Measurements from ENCODE around the gene PLXNA4. TPM values are rescaled to one million over a fixed set of nuclear protein-coding genes. Genes with fewer than 3 reads are reported as not detected.

PLXNA4 gene
- total RNA-seq, 2 experiments from 2014 or later = 1.2 to 1.4 TPM

DNA sequence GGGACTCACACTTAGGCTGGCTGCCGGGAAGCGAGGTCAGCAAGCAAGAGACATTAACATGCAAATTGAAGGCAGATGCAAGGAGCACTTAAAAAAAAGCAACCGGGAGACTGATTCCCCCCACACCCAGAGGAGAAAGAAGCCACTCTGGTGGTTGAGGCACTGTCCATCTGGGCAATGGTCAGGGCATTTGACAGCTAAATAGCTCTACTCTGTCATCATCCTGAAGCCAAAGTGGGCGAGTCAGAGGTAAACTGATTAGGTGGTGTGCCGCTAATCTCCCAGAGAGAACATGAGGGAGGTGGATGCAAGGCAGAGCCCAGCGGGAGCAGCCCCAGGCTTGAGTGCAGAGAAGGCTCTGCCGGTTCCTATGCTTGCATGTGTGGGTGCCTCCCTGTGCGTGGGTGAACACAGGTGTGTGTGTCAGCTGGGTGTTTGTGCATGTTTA is 100.6 kb downstream of the PLXNA4 start:
- CTCF ChIA-PET = interaction anchor here (1.2 kb wide), 2 partner anchors 35 to 105 kb away, joined by 3 read pairs; no protein-coding TSS in a partner anchor
- H3K9me3 Mint-ChIP-seq = no peaks in the 10 kb centered on the region
- no peaks in the 10 kb centered on the region for H3K36me3 Mint-ChIP-seq (ENCODE audit: low read depth)
- peaks cover 17% of the 10 kb centered on the region for H3K4me1 Mint-ChIP-seq
- H3K27me3 Mint-ChIP-seq = peaks cover 44% of the 10 kb centered on the region
- H3K4me3 Mint-ChIP-seq = no peak overlapping the region
- no peak overlapping the region for H3K27ac Mint-ChIP-seq
- DNase-seq = no peak
- POLR2A ChIA-PET = no interaction called here

DNA sequence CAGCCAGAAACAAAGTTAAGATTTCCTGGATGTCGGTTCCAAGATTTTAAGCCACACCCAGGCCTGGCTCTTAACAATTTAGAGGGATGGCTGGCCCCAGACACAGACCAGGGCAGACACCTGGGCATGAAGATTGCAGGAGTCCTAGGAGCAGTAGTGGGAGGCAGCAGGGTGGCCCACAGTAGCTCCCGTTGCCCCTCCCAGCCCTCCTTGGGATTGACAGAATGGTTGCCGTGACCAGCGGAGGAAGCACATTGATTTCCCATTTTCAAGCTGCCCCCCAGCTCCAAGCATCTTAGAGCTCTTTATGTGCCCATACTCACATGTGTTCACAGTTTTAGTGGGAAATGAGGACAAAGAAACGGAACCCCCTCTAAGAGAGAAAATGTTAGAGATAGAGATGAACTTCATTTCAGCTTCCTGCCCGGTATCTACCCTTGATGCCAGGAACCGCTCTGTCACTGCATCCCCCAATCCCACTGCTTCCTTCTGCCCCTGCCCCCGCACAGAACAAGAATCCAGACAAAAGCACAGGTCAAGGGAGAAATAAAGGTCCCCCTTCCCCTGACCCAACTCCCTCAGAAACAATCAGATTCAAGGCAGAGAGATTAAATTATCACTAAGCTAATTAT is 101.1 kb downstream of the PLXNA4 start:
- ChIA-PET POLR2A (no interaction called here), CTCF (interaction anchor here (1.2 kb wide), 1 partner anchor 106 kb away, joined by 3 read pairs; no protein-coding TSS in a partner anchor)
- DNase-seq = no peak
- Mint-ChIP-seq H3K27me3 (peaks cover 44% of the 10 kb centered on the region), H3K36me3 (ENCODE audit: low read depth) (no peaks in the 10 kb centered on the region), H3K27ac (no peak overlapping the region), H3K9me3 (no peaks in the 10 kb centered on the region), H3K4me3 (no peak overlapping the region), H3K4me1 (peaks cover 17% of the 10 kb centered on the region)

DNA sequence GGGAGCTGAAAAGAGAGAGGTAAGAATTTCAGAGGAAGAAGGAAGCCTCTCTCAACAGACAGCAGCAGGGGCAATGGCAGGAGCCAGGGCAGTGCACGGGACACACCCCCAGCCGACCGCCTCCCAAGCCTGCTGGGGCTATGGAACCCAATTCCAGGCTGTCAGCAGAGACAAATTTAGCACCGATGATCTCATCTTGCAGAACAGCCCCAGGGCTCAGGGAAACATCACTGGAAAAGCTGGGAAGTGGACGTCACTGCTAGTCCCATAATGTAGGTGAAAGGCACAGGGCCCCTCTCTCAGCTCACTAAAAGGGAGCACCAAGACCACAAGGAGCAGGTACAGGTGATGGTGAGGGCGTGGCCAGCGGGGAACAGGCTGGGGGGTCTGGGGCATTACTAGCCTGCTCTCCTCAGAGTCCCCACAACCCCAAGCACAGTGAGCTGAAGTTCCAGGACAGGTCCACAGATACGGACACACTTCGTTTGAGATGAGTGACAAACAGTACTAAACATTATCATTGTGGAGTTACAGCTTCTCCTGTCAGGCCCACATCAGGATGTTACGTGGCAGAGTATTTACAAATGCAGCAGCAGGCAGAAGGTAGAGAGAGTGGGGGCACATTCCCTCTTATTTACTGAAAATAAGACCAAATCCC is 103.7 kb downstream of the PLXNA4 start:
- CTCF ChIA-PET = no interaction called here
- Mint-ChIP-seq H3K27me3 (peaks cover 56% of the 10 kb centered on the region), H3K27ac (no peak overlapping the region)

DNA sequence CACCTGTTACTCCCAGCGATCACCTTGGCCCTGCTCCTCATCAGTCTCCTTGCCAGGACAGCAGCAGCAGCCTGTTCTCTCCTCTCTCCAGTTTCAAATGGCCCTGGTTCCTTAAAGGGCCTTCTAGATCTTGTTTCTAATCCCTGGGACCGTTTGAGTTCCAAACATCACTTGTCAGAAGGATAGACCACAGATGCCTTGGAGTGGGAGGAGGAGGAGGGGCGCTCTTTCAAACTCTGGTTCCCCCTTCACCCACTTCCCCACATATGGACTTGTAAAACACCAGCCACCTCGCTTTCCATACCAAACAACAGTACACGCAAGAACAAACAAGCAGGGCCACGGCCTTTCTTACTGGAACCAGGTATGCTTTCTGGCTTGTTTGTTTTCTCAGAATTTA is 104.8 kb downstream of the PLXNA4 start:
- ChIA-PET CTCF (no interaction called here), POLR2A (no interaction called here)
- peaks cover 17% of the 10 kb centered on the region for H3K4me1 Mint-ChIP-seq
- no peaks in the 10 kb centered on the region for H3K36me3 Mint-ChIP-seq (ENCODE audit: low read depth)
- no peaks in the 10 kb centered on the region for H3K9me3 Mint-ChIP-seq
- peak overlapping the region; percentile 4 for H3K27ac Mint-ChIP-seq
- H3K27me3 Mint-ChIP-seq = peaks cover 51% of the 10 kb centered on the region
- DNase-seq = no peak
- H3K4me3 Mint-ChIP-seq = no peak overlapping the region

More for the DNA sequence above, 103.7 kb downstream of the PLXNA4 start:
- POLR2A ChIA-PET = interaction anchor here (1.7 kb wide), 1 partner anchor 43 kb away, joined by 3 read pairs; no protein-coding TSS in a partner anchor
- Mint-ChIP-seq H3K4me1 (peaks cover 17% of the 10 kb centered on the region), H3K36me3 (ENCODE audit: low read depth) (no peaks in the 10 kb centered on the region), H3K4me3 (no peak overlapping the region), H3K9me3 (no peaks in the 10 kb centered on the region)
- no peak for DNase-seq

DNA sequence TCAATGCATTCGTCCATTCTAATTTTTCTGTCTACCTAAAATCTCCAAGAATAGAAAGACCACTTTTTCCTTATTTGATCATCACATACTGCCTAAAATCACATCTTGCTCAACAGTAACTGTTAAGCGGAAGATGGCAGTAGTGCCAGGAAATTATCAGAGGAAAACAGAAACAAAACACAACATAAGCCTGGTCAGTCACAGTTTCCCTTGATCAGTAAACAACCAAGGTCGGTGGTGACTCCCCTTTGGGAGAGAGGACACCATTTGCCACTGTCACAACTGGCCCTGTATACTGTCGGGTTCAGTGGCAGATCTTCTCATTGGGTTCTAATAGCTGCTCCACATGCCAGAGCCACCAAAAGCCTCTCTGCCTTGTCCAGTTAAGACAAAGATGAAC is 106.6 kb downstream of the PLXNA4 start:
- H3K4me3 Mint-ChIP-seq = no peak overlapping the region
- no peak overlapping the region for H3K27ac Mint-ChIP-seq
- no peak for DNase-seq
- ChIA-PET CTCF (no interaction called here), POLR2A (no interaction called here)
- no peaks in the 10 kb centered on the region for H3K36me3 Mint-ChIP-seq (ENCODE audit: low read depth)
- H3K9me3 Mint-ChIP-seq = no peaks in the 10 kb centered on the region
- peaks cover 14% of the 10 kb centered on the region for H3K4me1 Mint-ChIP-seq
- H3K27me3 Mint-ChIP-seq = peaks cover 42% of the 10 kb centered on the region

DNA sequence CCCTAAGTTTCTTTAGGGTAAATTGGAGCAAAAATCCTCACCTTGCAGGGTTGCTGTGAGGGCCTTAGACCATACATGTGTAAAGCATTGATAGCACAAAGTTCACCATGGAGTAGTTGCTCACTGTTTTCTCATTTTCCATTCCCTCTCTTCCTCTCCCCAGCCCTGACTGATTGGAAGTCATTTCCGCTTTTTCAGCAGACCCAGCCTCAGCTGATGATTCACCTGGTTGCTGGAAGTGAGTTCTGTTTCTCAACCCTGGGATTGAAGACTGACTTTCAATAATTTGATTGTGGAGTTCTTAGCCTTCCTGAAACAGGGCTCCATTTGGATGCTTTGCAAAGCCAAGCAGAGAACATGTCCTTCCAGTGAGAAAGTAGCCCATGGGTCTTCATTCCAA is 107.0 kb downstream of the PLXNA4 start:
- CTCF ChIA-PET = no interaction called here
- Mint-ChIP-seq H3K27me3 (peaks cover 38% of the 10 kb centered on the region), H3K9me3 (no peaks in the 10 kb centered on the region), H3K4me1 (peaks cover 10% of the 10 kb centered on the region), H3K4me3 (no peak overlapping the region), H3K36me3 (ENCODE audit: low read depth) (no peaks in the 10 kb centered on the region), H3K27ac (no peak overlapping the region)
- POLR2A ChIA-PET = no interaction called here
- DNase-seq = no peak

DNA sequence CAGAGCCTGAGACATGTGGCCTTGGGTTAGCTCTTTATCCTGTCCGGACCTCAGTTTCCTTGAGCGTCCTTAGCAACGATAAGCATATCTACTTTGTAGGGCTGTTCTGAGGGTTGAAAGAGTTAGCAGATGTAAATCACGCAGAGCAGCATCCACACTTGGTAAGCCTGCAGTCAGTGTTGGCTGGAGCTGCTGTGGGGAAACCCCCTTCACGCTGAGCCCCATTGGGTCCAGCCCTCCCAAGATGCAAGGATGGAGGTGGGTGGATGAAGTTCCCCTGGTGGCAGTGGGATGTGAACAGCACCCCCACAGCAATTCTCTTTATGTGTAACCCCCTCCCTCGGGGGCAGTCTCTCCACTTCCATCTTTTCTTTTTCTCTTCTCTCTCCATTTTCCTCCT is 109.9 kb downstream of the PLXNA4 start:
- no peak for DNase-seq
- H3K27me3 Mint-ChIP-seq = peaks cover 23% of the 10 kb centered on the region
- CTCF ChIA-PET = no interaction called here
- H3K4me1 Mint-ChIP-seq = peaks cover 12% of the 10 kb centered on the region
- H3K36me3 Mint-ChIP-seq (ENCODE audit: low read depth) = no peaks in the 10 kb centered on the region
- no peak overlapping the region for H3K27ac Mint-ChIP-seq
- H3K4me3 Mint-ChIP-seq = no peak overlapping the region
- POLR2A ChIA-PET = no interaction called here
- H3K9me3 Mint-ChIP-seq = no peaks in the 10 kb centered on the region

DNA sequence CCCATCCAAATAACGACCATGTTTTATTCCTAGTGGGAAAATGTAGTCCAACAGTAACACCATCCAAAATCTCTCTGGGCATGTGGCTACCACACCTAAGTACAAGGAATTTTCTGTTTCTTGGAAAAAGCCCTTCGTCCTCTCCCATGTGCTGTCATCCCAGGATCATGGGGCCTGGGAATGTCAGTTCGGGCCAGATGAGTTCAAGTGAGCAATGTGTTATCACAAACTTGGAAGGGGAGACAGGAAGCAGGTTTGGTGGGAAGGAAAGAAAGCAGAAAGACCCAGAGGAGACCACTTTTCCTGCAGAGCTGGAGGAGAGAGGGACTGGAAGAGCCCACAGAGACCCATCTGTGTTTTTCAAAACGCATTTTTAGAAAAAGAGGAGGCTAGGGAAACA is 110.8 kb downstream of the PLXNA4 start:
- no peaks in the 10 kb centered on the region for H3K36me3 Mint-ChIP-seq (ENCODE audit: low read depth)
- no peaks in the 10 kb centered on the region for H3K9me3 Mint-ChIP-seq
- CTCF ChIA-PET = no interaction called here
- peaks cover 24% of the 10 kb centered on the region for H3K27me3 Mint-ChIP-seq
- no peak for DNase-seq
- peaks cover 21% of the 10 kb centered on the region for H3K4me1 Mint-ChIP-seq
- POLR2A ChIA-PET = no interaction called here
- no peak overlapping the region for H3K4me3 Mint-ChIP-seq
- no peak overlapping the region for H3K27ac Mint-ChIP-seq

DNA sequence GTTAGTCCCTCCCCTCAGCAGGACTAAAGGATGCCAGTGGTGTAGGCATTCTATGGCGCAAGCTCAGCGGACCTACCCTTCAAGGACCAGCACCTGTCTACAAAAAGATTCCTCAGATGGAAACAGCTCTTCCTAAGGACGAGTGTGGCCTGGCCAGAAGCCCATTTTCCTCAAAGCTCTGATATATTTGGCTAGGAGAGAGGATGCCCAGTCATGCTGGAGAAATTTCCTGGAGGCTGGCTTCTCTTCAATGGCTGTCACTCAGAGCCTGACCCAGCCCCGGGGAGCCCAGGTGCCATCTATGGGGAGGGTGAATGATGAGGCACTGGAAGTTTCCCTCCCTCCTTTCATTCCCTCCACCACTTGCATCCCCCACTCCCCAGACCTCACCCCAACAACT is 111.5 kb downstream of the PLXNA4 start:
- Mint-ChIP-seq H3K9me3 (no peaks in the 10 kb centered on the region), H3K4me1 (peaks cover 24% of the 10 kb centered on the region), H3K4me3 (no peak overlapping the region), H3K36me3 (ENCODE audit: low read depth) (no peaks in the 10 kb centered on the region), H3K27ac (no peak overlapping the region), H3K27me3 (peaks cover 24% of the 10 kb centered on the region)
- ChIA-PET CTCF (no interaction called here), POLR2A (no interaction called here)
- DNase-seq = no peak

DNA sequence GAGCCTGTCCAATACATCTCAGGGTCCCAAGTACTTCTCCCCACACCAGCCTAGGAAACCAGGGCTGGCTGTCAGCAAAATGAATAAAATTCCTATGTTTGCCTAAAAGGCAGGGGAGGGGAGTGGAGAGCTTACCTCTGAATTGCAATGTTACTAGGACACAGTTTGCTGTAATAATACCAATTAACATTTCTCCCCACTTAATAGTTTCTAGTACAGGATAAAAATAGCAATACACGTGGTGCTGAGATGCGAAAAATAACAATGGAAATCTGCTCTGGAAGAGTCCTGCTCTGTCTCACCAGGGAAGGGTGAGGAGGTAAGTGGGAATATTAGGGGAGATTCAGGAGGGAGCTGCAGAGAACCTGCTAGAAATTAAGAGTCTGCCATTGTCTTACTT is 112.3 kb downstream of the PLXNA4 start:
- no peaks in the 10 kb centered on the region for H3K9me3 Mint-ChIP-seq
- H3K27ac Mint-ChIP-seq = no peak overlapping the region
- POLR2A ChIA-PET = no interaction called here
- H3K36me3 Mint-ChIP-seq (ENCODE audit: low read depth) = no peaks in the 10 kb centered on the region
- peaks cover 24% of the 10 kb centered on the region for H3K27me3 Mint-ChIP-seq
- no peak overlapping the region for H3K4me3 Mint-ChIP-seq
- CTCF ChIA-PET = interaction anchor here (1.2 kb wide), 1 partner anchor 16 kb away, joined by 3 read pairs; no protein-coding TSS in a partner anchor
- peaks cover 26% of the 10 kb centered on the region for H3K4me1 Mint-ChIP-seq
- DNase-seq = no peak

DNA sequence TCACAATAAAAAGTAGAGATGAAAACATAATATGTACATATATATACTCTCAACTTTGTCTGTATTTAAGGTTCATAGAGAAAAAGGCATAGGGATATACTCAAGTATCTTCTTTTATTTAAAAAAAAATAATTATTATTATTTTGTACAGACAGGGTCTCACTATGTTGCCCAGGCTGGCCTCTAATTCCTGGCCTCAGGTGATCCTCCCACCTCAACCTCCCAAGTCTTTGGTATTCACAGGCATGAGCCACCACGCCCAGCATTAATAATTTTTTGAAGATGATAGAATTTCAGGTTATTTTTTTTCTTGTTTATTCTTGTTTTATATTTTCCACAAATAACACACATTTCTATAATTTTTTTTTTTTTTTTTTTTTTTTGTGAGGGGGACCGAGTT is 113.8 kb downstream of the PLXNA4 start:
- no peak for DNase-seq
- Mint-ChIP-seq H3K4me3 (no peak overlapping the region), H3K4me1 (peaks cover 26% of the 10 kb centered on the region), H3K27ac (no peak overlapping the region), H3K9me3 (no peaks in the 10 kb centered on the region), H3K36me3 (ENCODE audit: low read depth) (no peaks in the 10 kb centered on the region), H3K27me3 (peaks cover 24% of the 10 kb centered on the region)
- POLR2A ChIA-PET = interaction anchor here (1.6 to 1.9 kb wide), 2 partner anchors 25 to 31 kb away, joined by 4 to 9 read pairs; no protein-coding TSS in a partner anchor
- CTCF ChIA-PET = interaction anchor here (1.2 kb wide), 1 partner anchor 15 kb away, joined by 3 read pairs; no protein-coding TSS in a partner anchor

DNA sequence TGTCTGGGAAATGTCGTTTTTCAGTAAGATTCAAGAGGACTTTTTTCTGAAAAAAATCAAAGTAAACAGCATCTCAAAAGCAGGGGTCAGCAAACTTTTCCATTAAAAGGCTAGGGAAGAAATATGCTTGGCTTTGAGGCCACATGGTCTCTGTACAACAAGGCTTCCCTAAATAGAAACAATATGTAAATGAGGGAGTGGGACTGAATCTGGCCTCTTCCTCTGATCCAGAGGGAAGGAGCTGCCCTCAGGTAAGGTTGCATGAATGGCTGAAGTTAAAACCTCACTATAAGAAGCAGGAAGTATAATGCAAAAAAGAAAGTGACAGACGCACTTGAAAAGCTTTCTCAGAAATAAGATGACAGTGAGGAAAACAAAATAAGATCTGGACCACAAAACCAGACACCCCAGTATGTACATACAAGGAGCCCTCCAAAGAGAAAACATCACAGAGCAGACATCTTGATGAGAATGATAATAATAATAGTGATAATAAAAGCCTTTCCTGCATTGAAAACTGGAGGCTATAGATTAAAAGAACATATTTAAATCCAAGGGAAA is 115.2 kb downstream of the PLXNA4 start:
- POLR2A ChIA-PET = interaction anchor here (1.0 to 1.9 kb wide), 3 partner anchors 11 to 30 kb away, joined by 4 to 9 read pairs (median 5); no protein-coding TSS in a partner anchor
- no peak overlapping the region for H3K4me3 Mint-ChIP-seq

DNA sequence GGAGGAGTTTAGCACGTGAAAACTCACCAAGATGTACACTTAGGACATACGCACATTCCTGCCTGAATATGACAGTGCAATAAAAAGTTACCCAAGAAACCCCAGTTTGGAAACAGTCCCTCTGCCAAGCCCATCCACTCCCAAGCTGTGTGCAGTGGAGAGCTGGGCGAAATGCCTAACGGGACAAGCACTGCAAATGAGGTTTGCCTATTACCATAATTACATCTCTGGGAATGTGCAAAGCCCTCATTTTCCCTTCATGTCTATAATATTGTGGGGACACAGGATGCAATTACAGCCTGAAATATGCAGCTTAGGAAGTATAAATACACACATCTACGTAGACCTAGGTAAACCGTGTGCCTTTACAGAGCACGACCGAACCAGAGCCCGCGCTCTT is 117.5 kb downstream of the PLXNA4 start:
- ChIA-PET POLR2A (interaction anchor here (1.4 kb wide), 1 partner anchor 27 kb away, joined by 3 read pairs; no protein-coding TSS in a partner anchor), CTCF (no interaction called here)
- Mint-ChIP-seq H3K4me3 (no peak overlapping the region), H3K27ac (no peak overlapping the region), H3K9me3 (no peaks in the 10 kb centered on the region), H3K27me3 (peaks cover 25% of the 10 kb centered on the region), H3K4me1 (peaks cover 40% of the 10 kb centered on the region), H3K36me3 (ENCODE audit: low read depth) (no peaks in the 10 kb centered on the region)
- no peak for DNase-seq

More for the DNA sequence above, 115.2 kb downstream of the PLXNA4 start:
- H3K36me3 Mint-ChIP-seq (ENCODE audit: low read depth) = no peaks in the 10 kb centered on the region
- no peak for DNase-seq
- H3K27ac Mint-ChIP-seq = peak overlapping the region; percentile 65
- H3K9me3 Mint-ChIP-seq = no peaks in the 10 kb centered on the region
- CTCF ChIA-PET = no interaction called here
- peaks cover 27% of the 10 kb centered on the region for H3K27me3 Mint-ChIP-seq
- H3K4me1 Mint-ChIP-seq = peaks cover 26% of the 10 kb centered on the region
